Osteoblast (primary cell): ENCODE results near the gene DMRTB1. TPM values are rescaled to one million over a fixed set of nuclear protein-coding genes. Genes with fewer than 3 reads are reported as not detected.

Experiments
- DNase-seq: peaks from one replicate; pipeline ENCODE4 v3.0.0; 2011; ENCODE audit warnings: low spot score, mixed read lengths; ENCODE audit not compliant: insufficient read length; ENCODE audit errors: missing footprints
- H2AFZ ChIP-seq: 2 replicates; pipeline ENCODE4 v1.6.0; 2011; ENCODE audit warnings: mild to moderate bottlenecking, low read length
- H3K27ac ChIP-seq: 2 replicates; pipeline ENCODE4 v1.5.1; 2011; ENCODE audit warnings: mild to moderate bottlenecking, low read depth, low read length, moderate library complexity
- H3K27me3 ChIP-seq: 2 replicates; pipeline ENCODE4 v1.6.0; 2012; ENCODE audit warnings: mild to moderate bottlenecking, control low read depth, inconsistent platforms, low read length, moderate library complexity; ENCODE audit not compliant: insufficient read depth
- H3K36me3 ChIP-seq: 2 replicates; pipeline ENCODE4 v1.5.1; 2011; ENCODE audit warnings: mild to moderate bottlenecking, low read length, control low read depth, moderate library complexity; ENCODE audit not compliant: insufficient read depth
- H3K4me1 ChIP-seq: 2 replicates; pipeline ENCODE4 v1.5.1; 2011; ENCODE audit warnings: mild to moderate bottlenecking, low read length, control low read depth, moderate library complexity; ENCODE audit not compliant: insufficient read depth
- H3K4me2 ChIP-seq: 2 replicates; pipeline ENCODE4 v1.6.0; 2011; ENCODE audit warnings: mild to moderate bottlenecking, low read length; ENCODE audit not compliant: insufficient read depth
- H3K4me3 ChIP-seq: fragments of 200-600 bp; sonication (generic); 3 replicates; pipeline ENCODE4 v1.5.1; 2012; ENCODE audit warnings: mild to moderate bottlenecking, low read length, inconsistent platforms; ENCODE audit not compliant: insufficient read depth
- H3K79me2 ChIP-seq: 2 replicates; pipeline ENCODE4 v1.6.0; 2012; ENCODE audit warnings: mild to moderate bottlenecking, low read length, control low read depth, inconsistent platforms; ENCODE audit not compliant: insufficient read depth
- H3K9me3 ChIP-seq: 2 replicates; pipeline ENCODE4 v1.5.1; 2011; ENCODE audit warnings: low read depth, low read length, control low read depth
- H4K20me1 ChIP-seq: 2 replicates; pipeline ENCODE4 v1.6.0; 2012; ENCODE audit warnings: mild to moderate bottlenecking, low read length, control low read depth; ENCODE audit not compliant: insufficient read depth
- total RNA-seq: library from RNA; depleted of rRNA; stranded (reverse); fragments of >200 nt; gene quantifications from 2 replicates; pipeline ENCODE4 v1.2.3, GENCODE V29; 2012
- TF ChIP-seq, protein P1 (sequence below): IDR thresholded peaks from 2 replicates; pipeline ENCODE4 v1.5.1; 2011; ENCODE audit warnings: mild to moderate bottlenecking, low read depth, low read length, moderate library complexity; ENCODE audit errors: extremely low read depth

Gene DMRTB1
- total RNA-seq, 1 donor: not detected

DNA sequence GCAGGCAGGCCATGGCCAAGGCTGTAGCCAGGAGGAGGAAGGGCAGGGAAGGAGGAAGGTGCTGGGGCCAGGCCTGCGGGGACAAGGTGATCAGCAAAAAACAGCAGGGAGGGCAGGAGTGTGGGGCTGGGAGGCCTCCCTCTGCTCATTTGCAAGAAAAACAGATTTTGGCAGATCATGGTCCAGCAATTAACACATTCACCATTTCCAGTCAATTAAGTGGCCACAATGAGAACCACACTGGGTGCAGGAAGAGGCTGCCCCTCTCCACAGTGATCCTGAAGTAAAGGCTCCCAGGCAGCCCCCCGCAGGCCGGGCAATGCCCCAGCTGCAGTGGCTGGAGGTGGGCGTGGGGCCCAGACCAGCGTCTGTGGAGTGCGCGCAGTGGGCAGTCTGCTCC is 54.6 kb downstream of the DMRTB1 start:
- Histone ChIP-seq H3K9me3 (no peaks in the 10 kb centered on the region), H2AFZ (no peak overlapping the region), H3K4me1 (peaks cover 20% of the 10 kb centered on the region), H4K20me1 (peaks cover 9% of the 10 kb centered on the region), H3K4me3 (no peak overlapping the region), H3K79me2 (no peaks in the 10 kb centered on the region), H3K4me2 (no peak overlapping the region), H3K36me3 (no peaks in the 10 kb centered on the region), H3K27me3 (peaks cover 4% of the 10 kb centered on the region), H3K27ac (no peak overlapping the region)
- TF ChIP-seq, protein P1, sequence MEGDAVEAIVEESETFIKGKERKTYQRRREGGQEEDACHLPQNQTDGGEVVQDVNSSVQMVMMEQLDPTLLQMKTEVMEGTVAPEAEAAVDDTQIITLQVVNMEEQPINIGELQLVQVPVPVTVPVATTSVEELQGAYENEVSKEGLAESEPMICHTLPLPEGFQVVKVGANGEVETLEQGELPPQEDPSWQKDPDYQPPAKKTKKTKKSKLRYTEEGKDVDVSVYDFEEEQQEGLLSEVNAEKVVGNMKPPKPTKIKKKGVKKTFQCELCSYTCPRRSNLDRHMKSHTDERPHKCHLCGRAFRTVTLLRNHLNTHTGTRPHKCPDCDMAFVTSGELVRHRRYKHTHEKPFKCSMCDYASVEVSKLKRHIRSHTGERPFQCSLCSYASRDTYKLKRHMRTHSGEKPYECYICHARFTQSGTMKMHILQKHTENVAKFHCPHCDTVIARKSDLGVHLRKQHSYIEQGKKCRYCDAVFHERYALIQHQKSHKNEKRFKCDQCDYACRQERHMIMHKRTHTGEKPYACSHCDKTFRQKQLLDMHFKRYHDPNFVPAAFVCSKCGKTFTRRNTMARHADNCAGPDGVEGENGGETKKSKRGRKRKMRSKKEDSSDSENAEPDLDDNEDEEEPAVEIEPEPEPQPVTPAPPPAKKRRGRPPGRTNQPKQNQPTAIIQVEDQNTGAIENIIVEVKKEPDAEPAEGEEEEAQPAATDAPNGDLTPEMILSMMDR: no peak
- peak; percentile 71 for DNase-seq

DNA sequence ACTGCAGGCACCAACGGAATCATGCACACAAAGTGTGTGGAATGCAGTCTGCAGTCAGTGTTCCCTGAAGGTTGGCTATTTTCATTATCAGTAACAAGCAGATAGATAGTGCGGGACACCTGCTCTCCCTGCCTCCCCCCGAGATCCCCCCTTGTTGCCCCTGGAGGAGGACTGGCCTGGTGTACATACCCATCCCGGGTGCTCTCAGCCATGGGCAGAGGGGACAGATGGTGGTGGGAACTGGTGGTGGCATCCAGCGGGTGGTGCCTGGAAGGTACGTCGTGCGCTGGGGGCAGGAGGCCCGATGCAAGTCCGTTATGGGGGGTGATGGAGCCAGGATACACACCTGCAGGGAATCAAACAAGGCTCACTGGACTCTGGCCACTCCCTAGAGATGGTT is 55.2 kb downstream of the DMRTB1 start:
- TF ChIP-seq, protein P1: no peak
- H3K79me2 ChIP-seq: no peaks in the 10 kb centered on the region
- no peak overlapping the region for H3K27ac ChIP-seq
- DNase-seq: peak; percentile 73
- H3K27me3 ChIP-seq: peaks cover 4% of the 10 kb centered on the region
- H3K4me1 ChIP-seq: peaks cover 26% of the 10 kb centered on the region
- H3K4me3 ChIP-seq: no peak overlapping the region
- peaks cover 10% of the 10 kb centered on the region for H4K20me1 ChIP-seq
- no peak overlapping the region for H3K4me2 ChIP-seq
- H2AFZ ChIP-seq: no peak overlapping the region
- no peaks in the 10 kb centered on the region for H3K36me3 ChIP-seq
- H3K9me3 ChIP-seq: no peaks in the 10 kb centered on the region

DNA sequence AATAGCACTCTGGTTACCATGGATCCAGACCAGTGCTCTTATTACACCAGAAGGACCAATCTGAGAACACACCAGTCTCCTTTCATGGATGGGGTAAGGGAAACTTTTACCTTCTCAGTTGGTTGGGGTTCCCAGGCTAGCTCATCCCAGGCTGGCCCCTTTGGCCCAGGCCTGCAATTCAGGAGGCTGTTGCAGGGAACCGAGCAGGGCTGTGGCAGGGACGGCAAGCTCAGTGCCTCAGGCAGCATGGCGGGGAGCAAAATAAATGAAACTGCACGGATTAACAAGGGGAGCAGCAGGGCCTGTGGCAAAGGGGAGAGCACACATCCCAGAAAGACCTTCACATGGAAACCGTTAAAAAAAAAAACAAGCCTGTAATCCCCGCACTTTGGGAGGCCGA is 57.0 kb downstream of the DMRTB1 start:
- Histone ChIP-seq H3K4me3 (no peak overlapping the region), H3K9me3 (no peaks in the 10 kb centered on the region), H3K36me3 (no peaks in the 10 kb centered on the region), H3K4me1 (peaks cover 28% of the 10 kb centered on the region), H3K27ac (no peak overlapping the region), H3K4me2 (no peak overlapping the region), H4K20me1 (peaks cover 24% of the 10 kb centered on the region), H3K27me3 (no peaks in the 10 kb centered on the region), H2AFZ (no peak overlapping the region), H3K79me2 (no peaks in the 10 kb centered on the region)
- TF ChIP-seq, protein P1: no peak
- no peak for DNase-seq

Other genes starting within 250 kb of the DMRTB1 start
- gene CZIB, start 238.8 kb upstream of the DMRTB1 start, total RNA-seq: 63.7 and 65.4 TPM in 2 replicates
- gene MAGOH, start 220.9 kb upstream of the DMRTB1 start, total RNA-seq: 15.6 and 22.8 TPM in 2 replicates
- 8.3 and 11.2 TPM in 2 replicates for gene LRP8, start 131.3 kb upstream of the DMRTB1 start, total RNA-seq